Stomach (tissue), 4 donors: ENCODE measurements around the gene TBC1D9B.

Source experiments
- EP300 ChIP-seq: sonication (generic); formaldehyde crosslinking; IDR thresholded peaks from one replicate; pipeline ENCODE4 v1.6.1; 2017; ENCODE audit warnings: antibody characterized with exemption
- POLR2A ChIP-seq, 4 donors: fragments of 450-650 bp; IDR thresholded peaks; one replicate each; pipeline ENCODE4 v1.6.1; 2016; ENCODE audit warnings: antibody characterized with exemption in 4 of 4, control low read depth in 2 of 4, mild to moderate bottlenecking in 1 of 4, moderate library complexity in 1 of 4
- POLR2AphosphoS5 ChIP-seq, 3 donors: sonication (generic); formaldehyde crosslinking; IDR thresholded peaks; one replicate each; pipeline ENCODE4 v1.6.1; 2016; ENCODE audit warnings: antibody characterized with exemption in 3 of 3
- TF ChIP-seq, protein P1 (sequence below), 7 experiments: fragments of 450-650 bp in 4 of 7; fragments of 200-600 bp in 3 of 7; sonication (generic) in 3 of 7; IDR thresholded peaks; one replicate each; pipeline ENCODE4 v1.5.1; 2016 to 2019; ENCODE audit warnings: antibody characterized with exemption in 7 of 7, control low read depth in 2 of 7, mild to moderate bottlenecking in 1 of 7

DNA sequence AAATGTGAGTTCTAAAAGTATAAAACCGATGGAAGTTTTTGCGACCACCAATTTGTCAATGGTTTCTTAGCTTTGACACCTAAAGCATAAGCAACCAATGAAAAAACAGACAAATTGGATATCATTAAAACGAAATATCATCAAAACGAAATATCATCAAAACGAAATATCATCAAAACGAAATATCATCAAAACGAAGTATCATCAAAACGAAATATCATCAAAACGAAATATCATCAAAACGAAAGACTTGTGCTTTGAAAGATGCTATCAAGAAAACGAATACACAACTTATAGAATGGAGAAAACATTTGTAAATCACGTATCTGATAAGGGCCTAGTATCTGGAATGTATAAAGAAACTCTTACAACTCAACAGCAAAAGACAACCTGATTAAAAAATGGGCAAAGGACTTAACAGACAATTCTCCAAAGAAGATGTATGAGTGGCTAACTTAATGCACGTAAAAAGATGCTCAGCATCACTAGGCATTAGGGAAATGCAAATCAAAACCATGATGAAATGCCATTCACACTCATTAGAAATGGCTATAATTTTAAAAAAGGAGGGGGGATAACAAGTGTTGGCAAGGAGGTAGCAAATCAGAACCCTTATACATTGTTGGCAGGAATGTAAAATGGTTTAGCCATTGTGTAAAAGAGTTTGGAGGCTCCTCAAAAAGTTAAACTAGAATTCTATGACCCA is 29.4 kb upstream of the TBC1D9B start:
- TF ChIP-seq POLR2AphosphoS5 (IDR thresholded peaks at IDR 0.05), result no peak
- TF ChIP-seq, protein P1, sequence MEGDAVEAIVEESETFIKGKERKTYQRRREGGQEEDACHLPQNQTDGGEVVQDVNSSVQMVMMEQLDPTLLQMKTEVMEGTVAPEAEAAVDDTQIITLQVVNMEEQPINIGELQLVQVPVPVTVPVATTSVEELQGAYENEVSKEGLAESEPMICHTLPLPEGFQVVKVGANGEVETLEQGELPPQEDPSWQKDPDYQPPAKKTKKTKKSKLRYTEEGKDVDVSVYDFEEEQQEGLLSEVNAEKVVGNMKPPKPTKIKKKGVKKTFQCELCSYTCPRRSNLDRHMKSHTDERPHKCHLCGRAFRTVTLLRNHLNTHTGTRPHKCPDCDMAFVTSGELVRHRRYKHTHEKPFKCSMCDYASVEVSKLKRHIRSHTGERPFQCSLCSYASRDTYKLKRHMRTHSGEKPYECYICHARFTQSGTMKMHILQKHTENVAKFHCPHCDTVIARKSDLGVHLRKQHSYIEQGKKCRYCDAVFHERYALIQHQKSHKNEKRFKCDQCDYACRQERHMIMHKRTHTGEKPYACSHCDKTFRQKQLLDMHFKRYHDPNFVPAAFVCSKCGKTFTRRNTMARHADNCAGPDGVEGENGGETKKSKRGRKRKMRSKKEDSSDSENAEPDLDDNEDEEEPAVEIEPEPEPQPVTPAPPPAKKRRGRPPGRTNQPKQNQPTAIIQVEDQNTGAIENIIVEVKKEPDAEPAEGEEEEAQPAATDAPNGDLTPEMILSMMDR (IDR thresholded peaks at IDR 0.05), result no peak
- TF ChIP-seq EP300, result no peak
- no peak for TF ChIP-seq POLR2A (IDR thresholded peaks at IDR 0.05)
